Measurements from ENCODE around the gene FANCE.

The FANCE gene

GRCh38 chr6:35470663-35471120 is 18.6 kb downstream of the FANCE start:
- H3K9ac ChIP-seq (ENCODE audit: low read depth, low read length) = peak overlapping the region; percentile 100
- H3K36me3 ChIP-seq (ENCODE audit: insufficient read depth, low read length) = peaks cover 73% of the 10 kb centered on the region
- H3K4me3 ChIP-seq (ENCODE audit: low read length) = peak overlapping the region; percentile 95

DNA sequence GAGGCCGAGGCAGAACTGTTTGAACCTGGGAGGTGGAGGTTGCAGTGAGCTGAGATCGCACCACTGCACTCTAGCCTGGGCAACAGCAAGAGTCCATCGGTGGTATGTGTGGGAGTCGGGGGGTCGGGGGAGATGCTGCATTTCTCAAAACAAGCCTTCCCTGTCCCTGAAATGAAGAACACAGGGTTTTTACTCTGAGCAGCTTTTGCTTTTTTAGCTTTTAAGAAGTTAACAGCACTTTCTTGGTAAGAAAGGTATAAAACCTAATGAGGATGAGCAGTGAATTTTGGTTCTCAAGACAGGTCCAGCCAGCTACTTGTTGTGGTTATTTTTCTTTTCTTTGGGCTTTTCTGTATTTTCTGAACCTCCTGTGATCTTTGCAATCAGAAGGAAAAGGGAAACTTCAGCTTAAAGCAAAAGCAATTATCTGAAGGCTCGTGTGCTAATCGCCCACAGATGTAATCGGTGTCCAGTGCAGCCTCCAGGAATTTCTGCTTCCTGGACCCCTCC is 19.8 kb downstream of the FANCE start:
- Histone ChIP-seq H3K36me3 (ENCODE audit: insufficient read depth, low read length) (peaks cover 73% of the 10 kb centered on the region), H3K9me3 (replicated peaks; ENCODE audit: low read length) (no peaks in the 10 kb centered on the region), H3K4me3 (ENCODE audit: low read length) (peak overlapping the region; percentile 95), H3K9ac (ENCODE audit: low read depth, low read length) (peak overlapping the region; percentile 3), H3K4me2 (ENCODE audit: low read length) (peak overlapping the region; percentile 21), H3K27me3 (ENCODE audit: control insufficient read depth, insufficient read depth, low read length) (no peaks in the 10 kb centered on the region), H3K4me1 (ENCODE audit: control insufficient read depth, insufficient read depth, low read length) (peaks cover 31% of the 10 kb centered on the region)

More at GRCh38 chr6:35470663-35471120, 18.6 kb downstream of the FANCE start:
- no peaks in the 10 kb centered on the region for H3K27me3 ChIP-seq (ENCODE audit: control insufficient read depth, insufficient read depth, low read length)
- peak overlapping the region; percentile 91 for H3K4me2 ChIP-seq (ENCODE audit: low read length)
- peaks cover 31% of the 10 kb centered on the region for H3K4me1 ChIP-seq (ENCODE audit: control insufficient read depth, insufficient read depth, low read length)
- H3K9me3 ChIP-seq (replicated peaks; ENCODE audit: low read length) = no peaks in the 10 kb centered on the region

DNA sequence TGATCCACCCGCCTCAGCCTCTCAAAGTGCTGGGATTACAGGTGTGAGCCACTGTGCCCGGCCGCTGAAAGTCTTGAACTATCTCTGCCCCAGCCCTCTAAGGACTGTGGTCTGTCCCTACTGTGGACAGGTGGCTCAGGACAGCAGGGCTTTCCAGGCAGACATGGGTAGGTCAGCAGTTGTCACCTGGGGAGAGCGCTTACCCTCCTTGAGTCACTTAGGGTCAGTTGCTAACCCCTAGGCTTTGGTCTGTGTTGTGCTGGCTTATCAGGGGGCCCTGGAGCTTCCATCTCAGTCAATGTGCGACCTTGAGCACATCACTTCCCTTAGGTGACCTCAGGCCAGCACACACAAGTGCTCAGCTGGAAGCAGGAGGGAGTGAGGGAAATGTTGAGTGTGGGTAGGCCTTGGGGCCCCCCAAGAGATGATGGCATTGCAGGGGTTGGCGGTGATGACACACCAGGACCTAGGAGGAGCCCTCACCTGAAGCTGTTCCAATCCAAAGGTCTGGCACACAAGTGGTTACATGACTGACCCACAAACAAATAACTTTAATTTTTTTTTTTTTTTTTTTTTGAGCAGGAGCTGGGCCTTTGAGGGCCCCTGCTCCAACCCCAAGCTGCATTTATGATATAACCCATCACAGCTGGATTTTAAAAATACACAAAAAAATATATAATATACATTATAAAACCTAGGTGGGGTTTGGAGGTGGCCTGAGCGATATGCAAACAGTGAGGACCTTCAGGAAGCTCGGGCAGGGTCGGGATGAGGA is 21.1 kb downstream of the FANCE start:
- Histone ChIP-seq H3K9me3 (replicated peaks; ENCODE audit: low read length) (no peaks in the 10 kb centered on the region), H3K4me3 (ENCODE audit: low read length) (no peak overlapping the region), H3K4me1 (ENCODE audit: control insufficient read depth, insufficient read depth, low read length) (peaks cover 25% of the 10 kb centered on the region), H3K27me3 (ENCODE audit: control insufficient read depth, insufficient read depth, low read length) (no peaks in the 10 kb centered on the region), H3K36me3 (ENCODE audit: insufficient read depth, low read length) (peaks cover 87% of the 10 kb centered on the region), H3K4me2 (ENCODE audit: low read length) (no peak overlapping the region), H3K9ac (ENCODE audit: low read depth, low read length) (no peak overlapping the region)

DNA sequence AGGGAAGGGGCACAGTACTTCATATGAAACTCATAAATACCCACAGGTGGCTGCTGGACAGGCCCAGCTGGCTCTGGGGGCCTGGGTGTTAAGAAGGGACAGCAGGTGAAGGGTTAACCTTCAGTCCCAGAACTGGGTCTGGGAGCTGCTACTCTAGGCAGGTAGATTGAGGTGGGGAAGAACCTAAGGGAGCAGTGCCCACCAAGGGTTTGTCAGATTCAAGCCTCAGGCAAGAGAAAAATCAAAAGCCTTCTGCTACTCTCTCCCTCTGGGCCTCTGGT is 21.7 kb downstream of the FANCE start:
- H3K36me3 ChIP-seq (ENCODE audit: insufficient read depth, low read length) = peaks cover 86% of the 10 kb centered on the region
- peaks cover 25% of the 10 kb centered on the region for H3K4me1 ChIP-seq (ENCODE audit: control insufficient read depth, insufficient read depth, low read length)
- H3K9me3 ChIP-seq (replicated peaks; ENCODE audit: low read length) = no peaks in the 10 kb centered on the region
- H3K9ac ChIP-seq (ENCODE audit: low read depth, low read length) = no peak overlapping the region
- H3K27me3 ChIP-seq (ENCODE audit: control insufficient read depth, insufficient read depth, low read length) = no peaks in the 10 kb centered on the region
- H3K4me3 ChIP-seq (ENCODE audit: low read length) = no peak overlapping the region
- no peak overlapping the region for H3K4me2 ChIP-seq (ENCODE audit: low read length)

- Histone ChIP-seq H3K9ac (ENCODE audit: low read depth, low read length) (no peak overlapping the region), H3K4me2 (ENCODE audit: low read length) (no peak overlapping the region), H3K36me3 (ENCODE audit: insufficient read depth, low read length) (peaks cover 84% of the 10 kb centered on the region), H3K4me3 (ENCODE audit: low read length) (no peak overlapping the region), H3K27me3 (ENCODE audit: control insufficient read depth, insufficient read depth, low read length) (no peaks in the 10 kb centered on the region), H3K4me1 (ENCODE audit: control insufficient read depth, insufficient read depth, low read length) (peaks cover 25% of the 10 kb centered on the region), H3K9me3 (replicated peaks; ENCODE audit: low read length) (no peaks in the 10 kb centered on the region)
These were observed 22.2 kb downstream of the FANCE start for GRCh38 chr6:35474131-35474941.

GRCh38 chr6:35474942-35475570 is 22.9 kb downstream of the FANCE start:
- Histone ChIP-seq H3K27me3 (ENCODE audit: control insufficient read depth, insufficient read depth, low read length) (no peaks in the 10 kb centered on the region), H3K4me1 (ENCODE audit: control insufficient read depth, insufficient read depth, low read length) (peaks cover 23% of the 10 kb centered on the region), H3K4me2 (ENCODE audit: low read length) (no peak overlapping the region), H3K4me3 (ENCODE audit: low read length) (no peak overlapping the region), H3K9ac (ENCODE audit: low read depth, low read length) (no peak overlapping the region), H3K9me3 (replicated peaks; ENCODE audit: low read length) (no peaks in the 10 kb centered on the region), H3K36me3 (ENCODE audit: insufficient read depth, low read length) (peaks cover 83% of the 10 kb centered on the region)

- no peaks in the 10 kb centered on the region for H3K9me3 ChIP-seq (replicated peaks; ENCODE audit: low read length)
- no peak overlapping the region for H3K4me3 ChIP-seq (ENCODE audit: low read length)
- no peak overlapping the region for H3K4me2 ChIP-seq (ENCODE audit: low read length)
- H3K36me3 ChIP-seq (ENCODE audit: insufficient read depth, low read length) = peaks cover 82% of the 10 kb centered on the region
- peaks cover 18% of the 10 kb centered on the region for H3K4me1 ChIP-seq (ENCODE audit: control insufficient read depth, insufficient read depth, low read length)
- H3K27me3 ChIP-seq (ENCODE audit: control insufficient read depth, insufficient read depth, low read length) = no peaks in the 10 kb centered on the region
- no peak overlapping the region for H3K9ac ChIP-seq (ENCODE audit: low read depth, low read length)
These were observed 23.4 kb downstream of the FANCE start for GRCh38 chr6:35475573-35475972.

DNA sequence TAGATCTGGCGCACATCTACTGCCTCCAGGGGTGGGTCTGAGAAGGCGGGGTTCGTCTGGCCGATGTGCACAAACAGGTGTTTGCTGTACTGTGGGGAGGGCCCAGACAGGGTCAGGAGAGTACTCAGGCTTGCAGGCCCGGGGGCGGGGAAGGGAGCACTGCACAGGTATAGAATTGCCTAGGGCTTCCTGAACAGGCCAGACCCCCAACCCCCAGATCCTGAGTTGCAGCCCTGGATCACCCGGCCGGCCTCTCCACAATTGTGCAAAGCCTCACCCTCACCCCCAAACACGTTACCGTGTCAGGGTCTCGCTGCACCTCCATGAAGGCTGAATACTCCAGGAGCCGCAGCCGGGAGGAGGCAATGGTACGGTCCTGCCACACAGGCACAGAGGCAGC is 23.9 kb downstream of the FANCE start:
- Histone ChIP-seq H3K4me1 (ENCODE audit: control insufficient read depth, insufficient read depth, low read length) (peaks cover 13% of the 10 kb centered on the region), H3K27me3 (ENCODE audit: control insufficient read depth, insufficient read depth, low read length) (no peaks in the 10 kb centered on the region), H3K36me3 (ENCODE audit: insufficient read depth, low read length) (peaks cover 80% of the 10 kb centered on the region), H3K9ac (ENCODE audit: low read depth, low read length) (no peak overlapping the region), H3K9me3 (replicated peaks; ENCODE audit: low read length) (no peaks in the 10 kb centered on the region), H3K4me3 (ENCODE audit: low read length) (no peak overlapping the region), H3K4me2 (ENCODE audit: low read length) (no peak overlapping the region)

DNA sequence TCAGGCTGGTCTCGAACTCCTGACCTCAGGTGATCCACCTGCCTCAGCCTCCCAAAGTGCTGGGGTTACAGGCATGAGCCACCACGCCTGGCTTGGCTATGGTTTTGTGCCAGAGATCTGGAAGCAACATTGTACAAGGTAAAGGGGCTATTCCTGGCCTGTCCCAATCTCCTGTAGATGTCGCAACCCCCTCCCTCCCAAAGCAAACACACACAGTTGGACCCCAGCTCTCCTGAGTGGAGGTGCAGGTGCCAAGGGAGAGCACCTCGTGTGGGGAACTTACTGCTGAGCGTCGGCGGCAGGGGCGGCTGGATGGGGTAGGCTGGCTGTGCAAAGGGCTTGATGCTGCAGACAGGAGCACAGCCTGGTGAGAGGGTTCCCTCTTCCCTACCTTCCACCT is 24.9 kb downstream of the FANCE start:
- Histone ChIP-seq H3K27me3 (ENCODE audit: control insufficient read depth, insufficient read depth, low read length) (no peaks in the 10 kb centered on the region), H3K9ac (ENCODE audit: low read depth, low read length) (no peak overlapping the region), H3K4me2 (ENCODE audit: low read length) (no peak overlapping the region), H3K4me1 (ENCODE audit: control insufficient read depth, insufficient read depth, low read length) (peaks cover 3% of the 10 kb centered on the region), H3K36me3 (ENCODE audit: insufficient read depth, low read length) (peaks cover 77% of the 10 kb centered on the region), H3K9me3 (replicated peaks; ENCODE audit: low read length) (no peaks in the 10 kb centered on the region), H3K4me3 (ENCODE audit: low read length) (no peak overlapping the region)

GRCh38 chr6:35477551-35478179 is 25.5 kb downstream of the FANCE start:
- H3K9ac ChIP-seq (ENCODE audit: low read depth, low read length) = no peak overlapping the region
- no peaks in the 10 kb centered on the region for H3K4me1 ChIP-seq (ENCODE audit: control insufficient read depth, insufficient read depth, low read length)
- H3K4me3 ChIP-seq (ENCODE audit: low read length) = no peak overlapping the region
- H3K9me3 ChIP-seq (replicated peaks; ENCODE audit: low read length) = no peaks in the 10 kb centered on the region
- no peak overlapping the region for H3K4me2 ChIP-seq (ENCODE audit: low read length)
- no peaks in the 10 kb centered on the region for H3K27me3 ChIP-seq (ENCODE audit: control insufficient read depth, insufficient read depth, low read length)
- H3K36me3 ChIP-seq (ENCODE audit: insufficient read depth, low read length) = peaks cover 76% of the 10 kb centered on the region

GRCh38 chr6:35478259-35478658 is 26.1 kb downstream of the FANCE start:
- no peaks in the 10 kb centered on the region for H3K4me1 ChIP-seq (ENCODE audit: control insufficient read depth, insufficient read depth, low read length)

More at GRCh38 chr6:35478259-35478658, 26.1 kb downstream of the FANCE start:
- Histone ChIP-seq H3K4me2 (ENCODE audit: low read length) (no peak overlapping the region), H3K36me3 (ENCODE audit: insufficient read depth, low read length) (peaks cover 76% of the 10 kb centered on the region), H3K9me3 (replicated peaks; ENCODE audit: low read length) (no peaks in the 10 kb centered on the region), H3K9ac (ENCODE audit: low read depth, low read length) (no peak overlapping the region), H3K27me3 (ENCODE audit: control insufficient read depth, insufficient read depth, low read length) (no peaks in the 10 kb centered on the region), H3K4me3 (ENCODE audit: low read length) (no peak overlapping the region)
